ENCODE results near the gene CEBPE.

The CEBPE gene

GRCh38 chr14:23141706-23142444 lies 22.8 kb upstream of the CEBPE start:
- Histone ChIP-seq H3K4me1 (peaks cover 38% of the 10 kb centered on the region), H2AFZ (no peak overlapping the region), H3K9me3 (ENCODE audit: control insufficient read depth, low read length) (no peaks in the 10 kb centered on the region), H3K27ac (peak overlapping the region; percentile 70), H3K9ac (no peak overlapping the region), H3K27me3 (ENCODE audit: control insufficient read depth, insufficient read depth, low read length) (no peaks in the 10 kb centered on the region), H3K4me2 (ENCODE audit: low read length) (no peak overlapping the region), H3K36me3 (ENCODE audit: control insufficient read depth, insufficient read depth, low read length) (no peaks in the 10 kb centered on the region), H3K79me2 (peaks cover 16% of the 10 kb centered on the region), H3K4me3 (ENCODE audit: low read depth, low read length) (no peak overlapping the region)
- TF ChIP-seq CTCF (IDR thresholded peaks at IDR 0.05) = no peak

DNA sequence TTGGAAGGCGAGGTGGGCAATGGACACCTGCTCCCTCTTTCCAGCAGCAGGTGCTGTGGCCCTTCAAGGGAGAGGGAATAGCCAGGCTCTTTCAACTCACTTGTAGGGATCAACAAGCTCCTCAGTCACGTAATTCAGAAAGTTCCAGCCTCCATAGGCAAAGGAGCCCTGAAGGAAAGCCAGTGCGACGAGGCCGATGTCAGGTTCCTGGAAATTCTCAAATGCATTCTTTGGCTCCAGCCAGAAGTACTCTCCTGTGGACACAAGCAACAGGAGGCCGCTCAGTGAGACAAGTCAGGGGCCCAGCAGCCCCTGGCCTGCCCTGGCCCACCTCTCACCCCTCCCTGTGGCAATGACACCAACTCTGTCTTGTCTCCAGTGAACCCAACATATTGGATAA lies 21.3 kb upstream of the CEBPE start:
- Histone ChIP-seq H3K4me3 (ENCODE audit: low read depth, low read length) (no peak overlapping the region), H3K79me2 (peaks cover 11% of the 10 kb centered on the region), H3K4me2 (ENCODE audit: low read length) (no peak overlapping the region), H3K27ac (peak overlapping the region; percentile 40), H3K9ac (no peak overlapping the region), H3K36me3 (ENCODE audit: control insufficient read depth, insufficient read depth, low read length) (no peaks in the 10 kb centered on the region), H3K27me3 (ENCODE audit: control insufficient read depth, insufficient read depth, low read length) (no peaks in the 10 kb centered on the region), H3K4me1 (peaks cover 26% of the 10 kb centered on the region), H3K9me3 (ENCODE audit: control insufficient read depth, low read length) (no peaks in the 10 kb centered on the region), H2AFZ (no peak overlapping the region)
- no peak for TF ChIP-seq CTCF (IDR thresholded peaks at IDR 0.05)

GRCh38 chr14:23139874-23140273 lies 20.8 kb upstream of the CEBPE start:
- no peaks in the 10 kb centered on the region for H3K27me3 ChIP-seq (ENCODE audit: control insufficient read depth, insufficient read depth, low read length)
- H3K9ac ChIP-seq = no peak overlapping the region
- H3K79me2 ChIP-seq = peaks cover 11% of the 10 kb centered on the region
- H3K27ac ChIP-seq = no peak overlapping the region
- no peak overlapping the region for H2AFZ ChIP-seq
- H3K36me3 ChIP-seq (ENCODE audit: control insufficient read depth, insufficient read depth, low read length) = no peaks in the 10 kb centered on the region
- peaks cover 26% of the 10 kb centered on the region for H3K4me1 ChIP-seq
- no peak for TF ChIP-seq CTCF (IDR thresholded peaks at IDR 0.05)
- no peak overlapping the region for H3K4me2 ChIP-seq (ENCODE audit: low read length)
- no peaks in the 10 kb centered on the region for H3K9me3 ChIP-seq (ENCODE audit: control insufficient read depth, low read length)
- H3K4me3 ChIP-seq (ENCODE audit: low read depth, low read length) = no peak overlapping the region

DNA sequence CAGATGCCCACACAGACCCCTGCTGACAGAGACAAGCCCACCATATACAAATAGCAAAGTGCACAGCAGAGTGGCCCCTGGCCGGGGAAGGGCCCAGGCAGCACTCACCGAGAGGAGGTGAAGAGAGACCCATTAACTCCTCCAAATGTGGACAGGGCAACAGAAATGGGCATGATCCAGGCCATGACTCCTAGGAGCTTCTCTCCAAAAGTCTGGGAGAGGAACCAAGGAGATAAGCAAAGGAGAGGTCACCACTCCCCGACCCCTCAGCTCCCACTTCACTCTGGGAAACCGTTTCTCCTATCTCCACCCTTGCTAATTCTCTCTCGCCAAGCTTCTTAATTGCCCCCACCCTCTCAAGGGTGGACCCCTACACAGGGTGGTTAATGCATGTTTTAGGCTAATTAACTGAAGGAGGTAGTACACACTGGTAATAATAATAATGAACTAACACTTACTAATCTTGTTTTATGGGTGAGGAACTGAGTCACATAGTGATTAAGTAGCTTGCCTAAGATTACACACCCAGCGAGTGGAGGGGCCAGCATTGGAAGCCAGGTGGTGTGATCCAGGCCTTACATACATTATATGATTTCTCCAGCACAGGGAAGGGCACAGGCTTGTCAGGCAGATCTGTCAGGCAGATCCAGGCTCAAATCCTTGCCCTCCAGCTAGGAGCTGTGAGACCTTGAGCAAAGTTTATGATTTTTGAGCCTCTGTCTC lies 18.9 kb upstream of the CEBPE start:
- H3K4me1 ChIP-seq = peaks cover 26% of the 10 kb centered on the region
- peaks cover 11% of the 10 kb centered on the region for H3K79me2 ChIP-seq
- H3K36me3 ChIP-seq (ENCODE audit: control insufficient read depth, insufficient read depth, low read length) = no peaks in the 10 kb centered on the region
- no peak overlapping the region for H3K9ac ChIP-seq
- no peaks in the 10 kb centered on the region for H3K9me3 ChIP-seq (ENCODE audit: control insufficient read depth, low read length)
- no peak overlapping the region for H2AFZ ChIP-seq
- TF ChIP-seq CTCF (IDR thresholded peaks at IDR 0.05) = no peak
- H3K27ac ChIP-seq = peak overlapping the region; percentile 60
- no peak overlapping the region for H3K4me2 ChIP-seq (ENCODE audit: low read length)
- no peaks in the 10 kb centered on the region for H3K27me3 ChIP-seq (ENCODE audit: control insufficient read depth, insufficient read depth, low read length)
- no peak overlapping the region for H3K4me3 ChIP-seq (ENCODE audit: low read depth, low read length)

Measured in parathyroid adenoma (tissue), 2 donors.